HG02588 (cell line): ENCODE results near the gene MAP3K12.
"Not testable (repeated sequence)": the region's sequence is repeated elsewhere in the genome, so short reads cannot be mapped to it uniquely, and the experiment has no call there.

Experiments
- ATAC-seq: cut with Tn5 transposase; IDR thresholded peaks from one replicate; pipeline ENCODE4 v1.9.1; 2021; ENCODE audit warnings: mild to moderate bottlenecking, moderate library complexity; ENCODE audit not compliant: unreplicated experiment

Gene MAP3K12

GRCh38 chr12:53492830-53493609 is 6.2 kb downstream of the MAP3K12 start:
- peak; percentile 95 for ATAC-seq

DNA sequence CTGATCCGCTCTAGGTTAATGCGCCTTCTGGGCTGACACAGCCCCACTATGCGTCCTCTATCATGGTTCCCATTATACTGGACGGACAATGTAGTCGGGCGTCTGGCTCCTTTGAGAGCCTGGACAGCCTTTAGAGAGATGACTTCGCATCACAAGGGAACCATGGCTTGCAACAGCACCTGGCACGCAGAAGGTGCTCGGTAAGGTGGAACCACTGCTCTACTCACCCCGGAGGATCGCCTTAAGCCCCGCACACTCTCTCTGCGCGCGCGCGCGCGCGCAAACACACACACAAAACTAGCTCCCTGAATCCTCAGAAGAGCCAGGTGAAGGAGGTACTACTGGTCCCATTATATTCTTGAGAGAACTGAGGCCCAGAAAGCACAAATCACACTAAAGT is 7.1 kb downstream of the MAP3K12 start:
- no peak for ATAC-seq

DNA sequence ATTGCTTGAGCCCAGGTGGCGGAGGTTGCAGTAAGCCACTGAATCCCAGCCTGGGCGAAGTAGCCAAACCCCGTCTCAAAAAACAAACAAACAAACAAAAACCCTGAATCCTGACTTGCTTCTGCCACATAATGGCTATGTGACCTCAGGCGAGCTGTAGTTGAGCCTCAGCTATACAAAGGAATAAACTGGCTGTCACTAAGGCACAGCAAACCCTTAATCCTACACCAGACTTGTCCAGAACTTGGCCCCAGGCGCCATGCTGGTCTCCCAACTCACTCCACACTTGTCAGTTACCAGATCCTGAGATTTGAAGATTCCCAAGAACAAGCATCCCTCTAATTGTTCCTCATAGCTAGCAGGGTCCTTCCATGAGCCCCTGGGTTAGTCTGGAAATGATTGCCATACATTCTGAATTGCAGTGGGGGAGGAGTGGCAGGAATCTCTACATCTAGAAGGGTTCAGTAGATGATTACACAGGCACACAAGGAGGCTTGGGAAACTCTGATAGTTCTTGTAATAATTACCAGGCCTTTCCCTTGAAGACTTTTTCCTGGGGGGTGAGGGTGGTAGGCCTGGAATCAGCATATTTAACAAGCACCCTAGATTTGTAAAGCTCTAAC is 9.9 kb downstream of the MAP3K12 start:
- no peak for ATAC-seq

DNA sequence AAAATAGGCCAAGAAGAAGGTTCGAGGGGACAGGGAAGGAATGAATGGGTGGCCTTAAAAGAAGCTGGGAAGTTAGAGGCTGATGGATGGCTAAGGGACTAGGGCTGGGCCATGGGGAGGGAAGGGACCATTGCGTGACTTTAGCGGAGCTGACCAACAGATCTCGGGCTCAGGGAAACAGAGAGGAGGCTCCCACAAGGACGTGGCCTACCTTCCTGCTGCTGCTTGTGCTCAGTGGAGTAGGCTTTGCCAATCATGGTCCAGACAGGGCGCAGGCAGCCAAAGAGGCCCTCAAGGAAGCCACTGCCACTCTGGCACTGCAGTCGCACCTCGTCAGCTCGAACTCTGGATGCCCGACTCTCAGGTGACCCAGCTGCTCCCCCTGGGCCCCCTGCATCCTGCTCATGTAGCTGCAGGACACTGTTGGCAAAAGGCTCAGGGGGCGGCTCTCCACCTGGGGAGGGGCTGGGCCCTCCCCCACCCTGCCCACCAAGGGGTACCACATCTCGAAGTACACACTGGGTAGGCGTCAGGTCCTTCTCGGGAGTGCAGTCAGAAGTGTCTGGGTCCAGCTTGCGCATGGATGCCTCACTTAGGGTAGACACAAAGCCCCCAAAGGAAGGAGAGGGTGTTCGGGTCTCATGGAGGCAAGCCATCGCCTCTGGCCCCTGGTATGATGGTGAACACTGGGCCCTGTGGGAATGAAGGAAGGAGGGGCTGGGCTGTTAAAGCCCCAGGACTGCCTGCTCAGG is 12.3 kb downstream of the MAP3K12 start:
- ATAC-seq, result no peak

DNA sequence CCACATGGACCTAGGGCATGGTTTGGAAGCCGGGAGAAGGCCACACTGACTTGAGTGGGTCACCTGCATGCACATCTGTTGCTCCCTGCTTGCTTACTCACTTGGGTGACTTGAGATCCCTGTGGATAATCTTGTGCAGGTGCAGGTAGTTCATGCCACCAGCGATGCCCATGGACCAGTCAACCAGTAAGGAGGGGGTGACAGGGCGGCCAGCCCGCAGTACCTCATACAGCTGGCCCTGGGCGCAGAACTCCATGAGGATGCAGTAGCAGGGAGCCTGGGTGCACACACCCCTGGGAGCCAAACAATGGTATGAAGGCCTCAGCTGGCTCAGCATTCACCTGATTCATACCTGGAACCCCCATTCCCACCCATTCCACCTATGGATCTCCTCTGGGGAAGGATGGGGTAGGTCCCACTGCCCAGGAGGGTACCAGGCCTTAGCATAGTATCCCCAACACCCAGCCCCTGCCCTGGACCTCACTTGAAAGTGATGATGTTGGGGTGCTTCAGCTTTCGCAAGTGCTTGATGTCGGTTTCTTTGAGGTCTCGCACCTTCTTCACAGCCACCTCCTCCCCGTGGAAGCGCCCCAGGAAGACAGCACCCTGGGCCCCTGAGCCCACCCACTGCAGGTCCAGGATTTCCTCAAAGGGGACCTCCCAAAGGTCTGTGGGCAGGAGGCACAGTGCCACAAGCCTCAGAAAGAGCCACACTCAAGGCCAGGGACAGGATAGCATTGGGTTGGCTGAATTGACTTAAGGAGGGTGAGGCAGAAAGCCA is 13.1 kb downstream of the MAP3K12 start:
- no peak for ATAC-seq

DNA sequence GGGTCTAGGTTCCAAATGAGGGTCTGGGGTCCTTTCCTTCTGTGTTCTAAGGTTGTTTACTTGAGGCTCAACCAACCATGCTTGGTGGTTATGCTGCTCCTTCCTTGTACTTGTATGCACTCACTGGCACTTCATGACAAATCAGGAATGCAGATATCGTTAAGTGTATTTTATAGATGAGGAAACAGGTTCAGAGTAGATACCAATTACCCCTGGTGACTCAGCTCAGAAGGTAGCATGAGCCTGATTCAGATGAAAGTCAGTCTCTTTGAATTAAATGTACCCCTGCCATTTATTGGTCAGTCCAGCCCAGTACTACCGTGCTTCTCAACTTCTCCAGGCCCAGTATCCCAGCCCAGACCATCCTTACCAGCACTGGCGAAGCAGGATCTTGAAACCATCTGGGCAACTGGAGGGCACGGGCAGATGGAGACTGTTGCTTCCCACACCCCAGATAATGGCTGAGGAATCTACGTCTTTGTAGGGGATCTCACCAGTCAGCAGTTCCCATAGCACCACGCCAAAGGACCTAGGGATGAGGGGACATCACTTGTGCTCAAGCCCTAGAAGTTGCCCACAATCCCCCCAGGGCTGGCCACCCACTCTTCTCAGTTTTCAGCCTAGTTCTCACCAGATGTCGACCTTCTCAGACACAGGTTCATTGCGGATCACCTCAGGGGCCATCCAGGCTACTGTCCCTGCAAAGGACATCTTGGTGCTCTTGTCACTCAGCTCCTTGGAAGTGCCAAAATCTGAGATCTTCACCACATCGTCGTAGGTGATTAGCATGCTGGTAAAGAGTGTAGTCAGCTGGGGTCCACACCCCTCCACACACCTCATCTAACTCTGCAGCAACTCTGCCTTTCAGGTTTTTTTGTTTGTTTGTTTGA is 14.3 kb downstream of the MAP3K12 start:
- ATAC-seq, result no peak

GRCh38 chr12:53483979-53484377 is 15.3 kb downstream of the MAP3K12 start:
- no peak for ATAC-seq

DNA sequence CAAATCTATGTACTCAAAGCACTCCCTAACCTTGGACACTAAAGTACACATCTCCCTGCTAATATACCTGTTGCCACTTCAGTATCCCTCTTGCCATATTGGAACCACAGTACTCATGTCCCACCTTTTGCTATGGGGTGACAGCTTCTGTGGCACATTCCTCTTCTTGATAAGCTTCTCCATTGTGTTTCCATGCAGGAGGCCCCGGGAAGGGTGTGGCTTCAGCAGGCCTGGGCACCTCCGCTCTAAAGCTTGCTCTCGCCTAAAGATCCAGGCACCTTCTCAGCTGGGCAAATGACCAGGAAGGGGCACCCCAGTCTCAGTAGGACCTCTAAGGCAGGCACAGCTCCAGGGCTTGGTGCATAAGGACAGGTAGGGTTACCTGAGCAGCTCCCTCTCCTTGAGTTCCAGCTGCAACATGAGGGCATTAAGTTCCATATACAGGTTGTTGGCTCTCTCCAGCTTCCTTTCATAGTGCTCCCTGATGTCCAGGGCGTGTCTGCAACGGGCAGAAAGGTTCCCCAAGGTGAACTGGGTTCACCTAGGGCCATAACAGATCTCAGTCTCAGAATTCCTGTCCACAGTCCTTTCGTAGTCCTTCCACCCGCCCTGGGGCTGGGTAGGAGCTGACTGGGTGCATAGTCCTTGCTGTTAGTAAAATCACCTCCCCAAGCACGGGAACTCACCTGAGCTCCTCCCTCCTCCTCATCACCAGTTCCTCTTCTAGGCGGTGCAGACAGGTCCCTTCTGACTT is 15.9 kb downstream of the MAP3K12 start:
- no peak for ATAC-seq

DNA sequence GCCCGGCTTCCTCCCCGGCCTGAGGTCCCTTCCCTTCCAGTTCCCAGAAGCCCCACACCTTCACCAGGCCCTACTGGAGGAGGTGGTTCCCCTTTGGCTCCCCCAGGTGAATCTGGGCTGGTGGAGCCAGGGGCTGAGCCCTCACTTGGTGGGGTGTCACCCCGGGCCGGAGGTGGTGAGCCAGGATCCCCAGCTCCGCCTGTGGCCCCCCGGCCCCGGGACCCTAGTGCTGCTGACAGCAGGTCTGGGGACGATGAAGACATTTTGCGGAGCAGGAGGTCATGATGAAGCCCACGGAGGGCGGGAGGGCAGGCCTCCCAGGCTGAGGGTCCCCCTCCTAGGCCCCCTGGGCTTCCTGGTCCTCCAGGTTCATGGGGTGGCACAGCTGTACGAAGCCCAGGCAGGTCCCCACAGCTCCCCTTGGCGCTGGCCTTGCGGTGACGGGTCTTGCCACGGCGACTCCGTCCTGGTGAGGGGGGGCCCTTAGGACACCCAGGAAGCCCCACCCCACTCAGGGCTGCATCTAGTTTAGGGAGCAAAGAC is 16.6 kb downstream of the MAP3K12 start:
- no peak for ATAC-seq

DNA sequence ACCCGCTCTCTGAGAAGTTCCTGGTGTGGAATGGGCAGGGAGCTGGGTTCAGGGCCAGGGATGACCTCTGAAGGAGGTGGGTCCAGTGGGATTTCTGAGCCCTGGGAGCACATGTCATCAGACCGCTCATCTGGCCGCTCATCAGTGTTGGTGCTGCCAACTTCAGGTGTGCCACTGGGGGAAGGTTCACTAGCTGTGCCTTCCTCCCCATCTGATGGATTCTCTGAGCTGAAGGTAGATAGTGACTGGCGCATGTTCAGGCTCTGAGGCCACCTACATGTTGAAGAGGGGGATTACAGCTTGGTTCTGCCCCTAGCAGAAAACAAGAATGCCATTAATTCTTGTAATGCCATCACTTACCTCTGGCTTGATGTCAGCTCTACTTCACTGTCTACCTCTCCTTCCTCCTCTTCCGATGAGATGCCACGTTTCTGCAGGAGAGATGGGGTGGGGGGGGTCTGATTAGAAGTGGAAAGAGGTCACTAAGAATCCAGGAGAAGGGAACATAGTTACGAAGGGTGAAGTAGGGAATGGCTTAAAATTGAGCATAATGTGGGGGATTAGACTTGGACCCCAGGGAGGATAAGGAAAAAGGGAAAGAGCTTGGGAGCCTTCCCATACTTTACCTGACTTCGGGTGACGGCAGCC is 17.2 kb downstream of the MAP3K12 start:
- no peak for ATAC-seq

DNA sequence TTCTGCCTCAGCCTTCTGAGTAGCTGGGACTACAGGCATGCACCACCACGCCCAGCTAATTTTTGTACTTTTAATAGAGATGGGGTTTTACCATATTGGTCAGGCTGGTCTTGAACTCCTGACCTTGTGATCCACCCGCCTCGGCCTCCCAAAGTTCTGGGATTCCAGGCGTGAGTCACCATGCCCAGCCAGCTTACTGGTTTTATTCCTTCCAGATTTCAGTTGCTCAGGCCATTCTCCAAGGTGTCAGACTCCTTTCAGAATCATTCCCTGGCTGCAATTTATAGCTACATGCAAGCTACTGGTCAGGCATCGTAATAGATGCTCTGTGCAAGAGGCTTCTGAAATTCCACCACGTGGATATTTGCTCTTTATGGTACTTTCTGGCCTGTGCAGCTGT is 17.8 kb downstream of the MAP3K12 start:
- ATAC-seq, result not testable (repeated sequence)

DNA sequence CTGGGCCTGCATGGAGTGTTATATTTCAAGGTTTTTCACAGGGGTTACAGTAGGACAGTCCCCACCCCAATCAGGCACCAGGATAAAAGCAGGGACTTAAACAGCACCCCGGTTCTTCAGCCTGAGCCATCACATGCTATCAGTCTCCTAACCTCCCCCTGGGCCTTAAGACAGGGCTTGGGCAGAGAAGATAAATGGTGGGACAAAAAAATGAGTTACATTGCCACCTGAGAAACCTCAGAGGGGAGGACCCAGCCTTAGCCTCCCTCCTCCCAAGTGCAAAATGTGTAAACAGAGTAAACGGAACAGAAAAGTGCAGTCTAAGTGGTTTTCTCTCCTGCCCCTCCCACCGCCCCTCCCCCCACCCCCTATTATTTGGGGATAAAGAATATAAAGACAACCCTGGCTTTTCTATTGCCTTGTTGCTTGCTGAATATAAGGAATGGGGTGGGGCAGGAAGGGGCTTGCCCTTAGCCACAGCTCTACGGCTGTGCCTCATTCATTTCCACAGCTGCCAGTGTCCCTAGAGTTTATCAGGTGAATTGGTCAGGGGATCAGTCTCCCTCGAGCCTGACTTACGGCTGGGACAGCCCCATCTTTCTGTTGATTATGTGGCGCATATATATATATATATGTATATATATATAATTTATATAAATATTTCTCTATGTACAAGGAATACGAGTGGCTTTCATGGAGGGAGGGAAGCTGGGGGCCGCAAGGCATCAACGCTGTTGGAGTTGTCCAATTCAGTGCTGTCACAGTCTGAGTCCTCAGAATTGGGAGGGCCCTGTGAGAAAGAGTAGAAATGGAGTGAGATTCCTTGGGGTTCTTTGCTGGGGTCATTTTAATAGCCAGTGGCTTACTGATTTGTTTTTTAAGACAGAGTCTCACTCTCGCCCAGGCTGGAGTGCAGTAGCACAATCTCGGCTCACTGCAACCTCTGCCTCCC is 18.5 kb downstream of the MAP3K12 start:
- no peak for ATAC-seq

DNA sequence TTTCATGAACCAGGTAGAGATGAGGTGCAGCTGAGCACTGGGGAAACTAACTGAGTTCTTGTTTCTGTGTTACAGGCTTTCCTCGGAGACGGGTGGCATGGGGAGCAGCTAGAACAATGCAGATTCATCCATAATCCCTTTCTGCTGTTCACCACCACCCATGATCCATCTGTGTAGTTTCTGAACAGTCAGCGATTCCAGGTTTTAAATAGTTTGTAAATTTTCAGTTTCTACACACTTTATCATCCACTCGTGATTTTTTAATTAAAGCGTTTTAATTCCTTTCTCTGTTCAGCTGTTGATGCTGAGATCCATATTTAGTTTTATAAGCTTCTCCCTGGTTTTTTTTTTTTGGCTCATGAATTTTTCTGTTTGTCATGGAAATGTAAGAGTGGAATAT is 19.9 kb downstream of the MAP3K12 start:
- no peak for ATAC-seq

DNA sequence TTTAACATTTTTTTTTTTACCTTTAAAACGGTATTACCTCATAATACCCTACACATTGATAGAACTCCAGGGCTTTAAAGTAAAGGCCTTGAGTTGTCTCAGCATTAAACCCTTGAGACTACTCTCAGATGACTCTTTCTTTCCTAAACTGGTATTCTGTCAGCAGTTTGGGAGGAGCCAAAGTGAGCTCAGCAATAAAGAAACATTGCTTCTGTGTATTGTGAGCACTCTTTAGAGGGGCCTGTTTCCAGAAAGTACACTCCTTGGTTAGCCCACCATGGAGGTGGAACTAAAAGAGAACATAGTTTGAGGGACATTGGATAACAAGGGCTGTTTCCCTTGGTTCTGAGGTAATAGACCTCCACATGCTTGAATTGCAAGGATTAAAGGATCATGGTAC is 20.4 kb downstream of the MAP3K12 start:
- no peak for ATAC-seq

DNA sequence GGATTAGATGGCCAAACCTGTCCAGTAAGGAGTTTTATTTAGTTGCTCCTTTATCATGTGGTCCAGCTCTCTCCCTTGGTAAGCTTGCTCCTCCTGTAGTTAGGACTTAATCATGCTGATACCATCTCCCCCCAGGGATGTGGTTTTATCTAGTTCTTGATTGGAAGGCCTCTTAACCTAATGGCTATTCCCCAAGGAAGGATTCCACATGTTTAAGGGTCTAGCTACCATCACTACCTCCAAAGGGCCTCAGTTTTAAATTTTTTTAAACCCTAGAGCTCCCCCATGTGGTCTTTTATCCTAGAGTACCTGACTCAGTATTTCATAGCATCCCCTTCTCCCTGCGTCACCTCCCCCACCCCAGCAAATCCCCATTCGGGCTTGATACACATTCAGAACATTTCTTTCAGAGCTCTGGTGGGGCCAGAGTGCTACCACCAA is 22.5 kb downstream of the MAP3K12 start:
- ATAC-seq, result no peak

- no peak for ATAC-seq
These were observed 24.4 kb downstream of the MAP3K12 start for GRCh38 chr12:53474819-53475218.

DNA sequence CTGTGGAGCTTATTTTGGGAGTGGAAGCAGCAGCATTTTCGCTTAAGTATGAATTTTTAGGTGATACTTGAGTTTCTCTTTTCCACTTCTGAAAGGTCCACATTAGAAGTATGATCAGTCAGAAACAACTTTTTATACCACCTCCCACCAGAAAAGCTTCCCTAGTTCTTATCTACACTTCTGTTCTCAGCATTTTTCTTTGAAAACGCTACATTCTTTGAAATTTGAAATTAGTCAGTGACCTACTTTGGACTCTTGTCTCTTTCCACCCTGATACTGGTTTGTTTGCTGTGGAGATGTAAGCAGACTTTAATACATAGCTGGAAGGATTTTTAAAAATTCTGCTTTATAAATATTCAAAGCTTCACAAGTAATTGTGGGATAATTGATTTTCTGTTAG is 25.2 kb downstream of the MAP3K12 start:
- ATAC-seq, result no peak
